SU-DHL-6 (cell line): ENCODE measurements around the gene ATRN.

Experiments used
- CTCF ChIP-seq: fragments of 200-600 bp; sonication (generic); IDR thresholded peaks from one replicate; pipeline ENCODE4 v1.5.1; 2017; ENCODE audit warnings: antibody characterized with exemption, mild to moderate bottlenecking, low read length, moderate library complexity; ENCODE audit not compliant: insufficient read depth, poor library complexity, severe bottlenecking
- EZH2phosphoT487 ChIP-seq: fragments of 200-600 bp; sonication (generic), shearing (Covaris generic); conservative IDR thresholded peaks from 2 replicates; pipeline ENCODE4 v1.6.1; 2018; ENCODE audit warnings: mild to moderate bottlenecking, antibody characterized with exemption, low read length, moderate library complexity, mixed read lengths

GRCh38 chr20:3613821-3614440, 143.1 kb downstream of the ATRN start:
- no peak for TF ChIP-seq CTCF
- no peak for TF ChIP-seq EZH2phosphoT487
